ENCODE results near the gene CDH13.

GRCh38 chr16:83040174-83040573 is 413.4 kb downstream of the CDH13 start:
- TF ChIP-seq CTCF (IDR thresholded peaks at IDR 0.05) (no peak), POLR2A (IDR thresholded peaks at IDR 0.05) (no peak)

All from thyroid gland (tissue), 4 donors.